Progenitor cell of endocrine pancreas (in vitro differentiated cells): ENCODE measurements around the gene DNAJC2. TPM values are rescaled to one million over a fixed set of nuclear protein-coding genes. Genes with fewer than 3 reads are reported as not detected.
"Not testable (repeated sequence)": the region's sequence is repeated elsewhere in the genome, so short reads cannot be mapped to it uniquely, and the experiment has no call there.

Experiments used
- DNase-seq: peaks from one replicate; pipeline ENCODE4 v3.0.0; 2021; ENCODE audit warnings: low spot score; ENCODE audit not compliant: unreplicated experiment
- H3K27ac Mint-ChIP-seq: 2 replicates; pipeline ENCODE4 v1.8.0; 2021; ENCODE audit warnings: mild to moderate bottlenecking, moderate library complexity, mixed read lengths
- H3K27me3 Mint-ChIP-seq: 2 replicates; pipeline ENCODE4 v1.8.0; 2021; ENCODE audit warnings: mixed read lengths
- H3K36me3 Mint-ChIP-seq: 2 replicates; pipeline ENCODE4 v1.8.0; 2022; ENCODE audit warnings: mixed read lengths; ENCODE audit not compliant: insufficient read depth
- H3K4me1 Mint-ChIP-seq: 2 replicates; pipeline ENCODE4 v1.8.0; 2021; ENCODE audit warnings: low read depth, mixed read lengths
- H3K4me3 Mint-ChIP-seq: 2 replicates; pipeline ENCODE4 v1.8.0; 2021; ENCODE audit warnings: low read depth, mild to moderate bottlenecking, moderate library complexity, mixed read lengths
- H3K9me3 Mint-ChIP-seq: 2 replicates; pipeline ENCODE4 v1.8.0; 2021; ENCODE audit warnings: low read depth, mixed read lengths
- CTCF ChIP-seq: fragments of 200-600 bp; sonication (generic); IDR thresholded peaks from one replicate; pipeline ENCODE4 v1.5.0; 2021; ENCODE audit warnings: antibody characterized with exemption, mild to moderate bottlenecking; ENCODE audit not compliant: unreplicated experiment
- total RNA-seq: library from RNA; stranded (reverse); gene quantifications from 2 replicates; pipeline ENCODE4 v1.2.1, GENCODE V29; 2021

DNAJC2 gene
- total RNA-seq, 1 donor from 2014 or later = 32.8 TPM

- H3K36me3 Mint-ChIP-seq = peaks cover 6% of the 10 kb centered on the region
- H3K4me1 Mint-ChIP-seq = peaks cover 13% of the 10 kb centered on the region
- H3K4me3 Mint-ChIP-seq = peak within 1 kb of the TSS; percentile 77
- H3K27me3 Mint-ChIP-seq = peaks cover 3% of the 10 kb centered on the region
- peak; percentile 92 for TF ChIP-seq CTCF
- DNase-seq = peak; percentile 88
- H3K27ac Mint-ChIP-seq = peak within 1 kb of the TSS; percentile 65
- H3K9me3 Mint-ChIP-seq = no peaks in the 10 kb centered on the region
Measured at GRCh38 chr7:103296901-103297836, 47.4 kb downstream of the DNAJC2 start, which contains the start of gene PMPCB. PMPCB (plus strand) TSS chr7:103297435; CDS start chr7:103297460, 25 bp downstream.

GRCh38 chr7:103293526-103293925, 51.0 kb downstream of the DNAJC2 start:
- H3K27me3 Mint-ChIP-seq = peaks cover 3% of the 10 kb centered on the region
- no peaks in the 10 kb centered on the region for H3K36me3 Mint-ChIP-seq
- no peak overlapping the region for H3K4me3 Mint-ChIP-seq
- H3K27ac Mint-ChIP-seq = no peak overlapping the region
- no peaks in the 10 kb centered on the region for H3K9me3 Mint-ChIP-seq
- DNase-seq = no peak
- no peak for TF ChIP-seq CTCF
- H3K4me1 Mint-ChIP-seq = peaks cover 10% of the 10 kb centered on the region

GRCh38 chr7:103292122-103292521, 52.4 kb downstream of the DNAJC2 start:
- H3K4me1 Mint-ChIP-seq = no peaks in the 10 kb centered on the region
- H3K36me3 Mint-ChIP-seq = no peaks in the 10 kb centered on the region
- no peak overlapping the region for H3K4me3 Mint-ChIP-seq
- no peak overlapping the region for H3K27ac Mint-ChIP-seq
- no peak for TF ChIP-seq CTCF
- H3K27me3 Mint-ChIP-seq = peaks cover 7% of the 10 kb centered on the region
- H3K9me3 Mint-ChIP-seq = no peaks in the 10 kb centered on the region
- DNase-seq = no peak

- not testable (repeated sequence) for H3K27ac Mint-ChIP-seq, H3K4me3 Mint-ChIP-seq, H3K9me3 Mint-ChIP-seq, H3K36me3 Mint-ChIP-seq, DNase-seq
- Mint-ChIP-seq H3K27me3 (peaks cover 51% of the 10 kb centered on the region), H3K4me1 (peaks cover 12% of the 10 kb centered on the region)
Measured at GRCh38 chr7:103282802-103283427, 61.7 kb downstream of the DNAJC2 start.

GRCh38 chr7:103280803-103281155, 63.8 kb downstream of the DNAJC2 start:
- peak overlapping the region; percentile 86 for H3K4me3 Mint-ChIP-seq
- H3K27me3 Mint-ChIP-seq = peaks cover 39% of the 10 kb centered on the region
- H3K4me1 Mint-ChIP-seq = peaks cover 12% of the 10 kb centered on the region
- H3K9me3 Mint-ChIP-seq, H3K27ac Mint-ChIP-seq, H3K36me3 Mint-ChIP-seq, DNase-seq: not testable (repeated sequence)

GRCh38 chr7:103279963-103280802, 64.4 kb downstream of the DNAJC2 start:
- H3K4me3 Mint-ChIP-seq = peak overlapping the region; percentile 86
- H3K27me3 Mint-ChIP-seq = peaks cover 39% of the 10 kb centered on the region
- peak; percentile 46 for DNase-seq
- not testable (repeated sequence) for H3K36me3 Mint-ChIP-seq, H3K9me3 Mint-ChIP-seq
- peak overlapping the region; percentile 92 for H3K27ac Mint-ChIP-seq
- peaks cover 12% of the 10 kb centered on the region for H3K4me1 Mint-ChIP-seq

GRCh38 chr7:103279636-103279962, 65.0 kb downstream of the DNAJC2 start:
- not testable (repeated sequence) for H3K9me3 Mint-ChIP-seq, H3K36me3 Mint-ChIP-seq, H3K27ac Mint-ChIP-seq, DNase-seq
- Mint-ChIP-seq H3K4me1 (peaks cover 12% of the 10 kb centered on the region), H3K27me3 (peaks cover 39% of the 10 kb centered on the region), H3K4me3 (peak overlapping the region; percentile 86)

- H3K36me3 Mint-ChIP-seq = not testable (repeated sequence)
Measured at GRCh38 chr7:103278195-103278594, 66.4 kb downstream of the DNAJC2 start.

GRCh38 chr7:103274867-103275266, 69.7 kb downstream of the DNAJC2 start:
- DNase-seq, H3K9me3 Mint-ChIP-seq, H3K4me3 Mint-ChIP-seq, H3K36me3 Mint-ChIP-seq, H3K4me1 Mint-ChIP-seq, H3K27ac Mint-ChIP-seq: not testable (repeated sequence)
- H3K27me3 Mint-ChIP-seq = peaks cover 15% of the 10 kb centered on the region

More at GRCh38 chr7:103278195-103278594, 66.4 kb downstream of the DNAJC2 start:
- H3K27ac Mint-ChIP-seq, H3K9me3 Mint-ChIP-seq, DNase-seq, H3K4me3 Mint-ChIP-seq: not testable (repeated sequence)
- H3K27me3 Mint-ChIP-seq = peaks cover 39% of the 10 kb centered on the region
- peaks cover 12% of the 10 kb centered on the region for H3K4me1 Mint-ChIP-seq
